Measurements from ENCODE around the gene SPAG9. TPM values are rescaled to one million over a fixed set of nuclear protein-coding genes. Genes with fewer than 3 reads are reported as not detected.

The SPAG9 gene
- total and polyA plus RNA-seq, 2 donors (not counting 1 experiment from before 2014, with no cell fraction given), result 8.6 to 64.1 TPM

- no peak overlapping the region for H2AFZ ChIP-seq (ENCODE audit: insufficient read depth, low read depth, low read length, poor library complexity, severe bottlenecking)
- peaks cover 14 to 27% of the 10 kb centered on the region in 2 donors for H3K4me1 ChIP-seq (ENCODE audit: control insufficient read depth in 2 of 2, insufficient read depth in 2 of 2, low read length in 2 of 2)
- H3K36me3 ChIP-seq (replicated peaks in 1 of 2; ENCODE audit: control extremely low read depth in 1 of 2, control insufficient read depth in 1 of 2, extremely low read depth in 1 of 2, insufficient read depth in 2 of 2, low read length in 1 of 2), result peaks cover 2 to 3% of the 10 kb centered on the region in 2 experiments
- H3K27me3 ChIP-seq (replicated peaks in 1 of 4; ENCODE audit: control extremely low read depth in 1 of 4, control insufficient read depth in 3 of 4, insufficient read depth in 4 of 4, low read length in 3 of 4), result no peaks in the 10 kb centered on the region
- H3K4me3 ChIP-seq (ENCODE audit: control extremely low read depth in 1 of 5, extremely low read depth in 1 of 5, insufficient read depth in 1 of 5, low read depth in 2 of 5, low read length in 4 of 5), result no peak overlapping the region
- Mint-ChIP-seq H3K27ac (no peak overlapping the region), H3K27me3 (no peaks in the 10 kb centered on the region), H3K9me3 (ENCODE audit: insufficient read depth) (no peaks in the 10 kb centered on the region), H3K4me3 (no peak overlapping the region), H3K4me1 (peaks cover 33% of the 10 kb centered on the region)
- H3K9me3 ChIP-seq (ENCODE audit: control extremely low read depth in 1 of 3, control insufficient read depth in 2 of 3, insufficient read depth in 1 of 3, low read length in 2 of 3), result no peaks in the 10 kb centered on the region
- no peaks in the 10 kb centered on the region for H4K20me1 ChIP-seq (ENCODE audit: control insufficient read depth, insufficient read depth, low read length, poor library complexity, severe bottlenecking)
- intact Hi-C loops (cut with micrococcal nuclease), result no loop called here
- H3K4me2 ChIP-seq (replicated peaks; ENCODE audit: low read depth, low read length, poor library complexity, severe bottlenecking), result no peak overlapping the region
- H3K9ac ChIP-seq (ENCODE audit: low read length), result no peak overlapping the region
- ATAC-seq (ENCODE audit: low read depth) (no peak), DNase-seq (no peak)
- TF ChIP-seq CTCF (IDR thresholded peaks at IDR 0.05), result no peak
- ChIA-PET CTCF (interaction anchor here (1.0 to 1.4 kb wide), 4 partner anchors 10 to 36 kb away, joined by 3 to 4 read pairs (median 4); no protein-coding TSS in a partner anchor), POLR2A (no interaction called here)
- H3K79me2 ChIP-seq (ENCODE audit: control insufficient read depth, insufficient read depth, low read length), result no peaks in the 10 kb centered on the region
- no peak overlapping the region for H3K27ac ChIP-seq (ENCODE audit: low read length in 2 of 2)
- 100% methylated on average over 2 of the region's 2 CpGs for WGBS (ENCODE audit: insufficient coverage)
Observed at GRCh38 chr17:51034800-51035199, 85.9 kb downstream of the SPAG9 start.

- Mint-ChIP-seq H3K4me3 (no peak overlapping the region), H3K4me1 (peaks cover 46% of the 10 kb centered on the region), H3K27ac (no peak overlapping the region)
Observed at GRCh38 chr17:51032850-51033249, 87.8 kb downstream of the SPAG9 start.

More at GRCh38 chr17:51032850-51033249, 87.8 kb downstream of the SPAG9 start:
- no peak for DNase-seq
- H3K4me1 ChIP-seq (ENCODE audit: control insufficient read depth in 2 of 2, insufficient read depth in 2 of 2, low read length in 2 of 2), result peaks cover 21 to 38% of the 10 kb centered on the region in 2 donors
- WGBS (ENCODE audit: insufficient coverage), result no CpG with 5 or more reads among the region's 4 CpGs
- intact Hi-C loops (cut with micrococcal nuclease), result no loop called here
- Mint-ChIP-seq H3K9me3 (ENCODE audit: insufficient read depth) (no peaks in the 10 kb centered on the region), H3K27me3 (no peaks in the 10 kb centered on the region)
- H3K36me3 ChIP-seq (replicated peaks in 1 of 2; ENCODE audit: control extremely low read depth in 1 of 2, control insufficient read depth in 1 of 2, extremely low read depth in 1 of 2, insufficient read depth in 2 of 2, low read length in 1 of 2), result peaks cover 0 to 2% of the 10 kb centered on the region in 2 experiments
- no peak overlapping the region for H3K4me3 ChIP-seq (ENCODE audit: control extremely low read depth in 1 of 5, extremely low read depth in 1 of 5, insufficient read depth in 1 of 5, low read depth in 2 of 5, low read length in 4 of 5)
- H4K20me1 ChIP-seq (ENCODE audit: control insufficient read depth, insufficient read depth, low read length, poor library complexity, severe bottlenecking), result no peaks in the 10 kb centered on the region
- no peaks in the 10 kb centered on the region for H3K79me2 ChIP-seq (ENCODE audit: control insufficient read depth, insufficient read depth, low read length)
- ChIA-PET POLR2A (no interaction called here), CTCF (interaction anchor here (1.0 to 3.3 kb wide), 3 partner anchors 12 to 32 kb away, joined by 3 to 17 read pairs (median 4); no protein-coding TSS in a partner anchor)
- no peak overlapping the region for H2AFZ ChIP-seq (ENCODE audit: insufficient read depth, low read depth, low read length, poor library complexity, severe bottlenecking)
- H3K4me2 ChIP-seq (replicated peaks; ENCODE audit: low read depth, low read length, poor library complexity, severe bottlenecking), result no peak overlapping the region
- H3K27me3 ChIP-seq (replicated peaks in 1 of 4; ENCODE audit: control extremely low read depth in 1 of 4, control insufficient read depth in 3 of 4, insufficient read depth in 4 of 4, low read length in 3 of 4), result no peaks in the 10 kb centered on the region
- H3K9ac ChIP-seq (ENCODE audit: low read length), result no peak overlapping the region
- no peak for ATAC-seq (ENCODE audit: low read depth)
- H3K9me3 ChIP-seq (ENCODE audit: control extremely low read depth in 1 of 3, control insufficient read depth in 2 of 3, insufficient read depth in 1 of 3, low read length in 2 of 3), result no peaks in the 10 kb centered on the region
- no peak overlapping the region for H3K27ac ChIP-seq (ENCODE audit: low read length in 2 of 2)
- no peak for TF ChIP-seq EZH2 (IDR thresholded peaks at IDR 0.05; ENCODE audit: borderline replicate concordance, insufficient read depth, low read depth, low read length, poor library complexity, severe bottlenecking)
- no peak for TF ChIP-seq CTCF (IDR thresholded peaks at IDR 0.05)

Data from B cell (primary cell).